Panc1 (cell line): ENCODE results near the gene NUDT4. TPM values are rescaled to one million over a fixed set of nuclear protein-coding genes. Genes with fewer than 3 reads are reported as not detected.

Experiments
- ATAC-seq: fragments of 200-7000 bp; cut with Tn5 transposase; 2 replicates; pipeline ENCODE4 v1.9.1; 2020; ENCODE audit warnings: mild to moderate bottlenecking, moderate library complexity
- BruUV-seq: library from RNA; stranded (reverse); fragments of 400-500 nt; replicated peaks from 2 replicates; lab custom pipeline; 2021; lab: Mats Ljungman, UMichigan
- CTCF ChIA-PET: fragments of 300-600 bp; sonication (Branson Sonifier 250); formaldehyde crosslinking; loops from one replicate; lab custom pipeline; 2022; ENCODE audit warnings: antibody characterized with exemption; lab: Charles Lee
- POLR2A ChIA-PET: fragments of 300-600 bp; sonication (Branson Sonifier 250); formaldehyde crosslinking; loops from one replicate; lab custom pipeline; 2022; ENCODE audit warnings: antibody characterized with exemption; lab: Charles Lee
- DNase-seq: peaks from one replicate; pipeline ENCODE4 v3.0.0-alpha.2; 2010; ENCODE audit warnings: low read depth, low spot score
- H3K27ac ChIP-seq: 2 replicates; pipeline ENCODE4 v1.5.1; 2011; ENCODE audit warnings: mild to moderate bottlenecking, low read length, inconsistent platforms
- H3K27me3 ChIP-seq: fragments of 200-500 bp; sonication (Bioruptor generic); 2 replicates; pipeline ENCODE4 v1.6.0; 2014; ENCODE audit warnings: low read length, inconsistent platforms; ENCODE audit not compliant: control insufficient read depth, insufficient read depth
- H3K36me3 ChIP-seq: fragments of 200-500 bp; sonication (Bioruptor generic); 2 replicates; pipeline ENCODE4 v1.5.1; 2014; ENCODE audit warnings: inconsistent platforms, mild to moderate bottlenecking, low read length, moderate library complexity; ENCODE audit not compliant: control insufficient read depth, insufficient read depth
- H3K4me1 ChIP-seq: 2 replicates; pipeline ENCODE4 v1.5.1; 2011; ENCODE audit warnings: inconsistent platforms, mild to moderate bottlenecking, low read length, moderate library complexity; ENCODE audit not compliant: control insufficient read depth, insufficient read depth
- H3K4me3 ChIP-seq, 2 experiments: 2 replicates each; pipeline ENCODE4 v1.5.1; 2011 to 2012; ENCODE audit warnings: low read depth in 2 of 2, low read length in 2 of 2, mild to moderate bottlenecking in 2 of 2, inconsistent platforms in 1 of 2, moderate library complexity in 1 of 2
- H3K9me3 ChIP-seq: fragments of 200-500 bp; sonication (Bioruptor generic); 2 replicates; pipeline ENCODE4 v1.5.1; 2014; ENCODE audit warnings: low read depth, mild to moderate bottlenecking, inconsistent platforms, low read length, moderate library complexity; ENCODE audit not compliant: control insufficient read depth, insufficient read depth
- POLR2AphosphoS5 ChIP-seq: IDR thresholded peaks from 2 replicates; pipeline ENCODE4 v1.6.1; 2012; ENCODE audit warnings: mild to moderate bottlenecking, low read depth, low read length, moderate library complexity
- SIN3A ChIP-seq: IDR thresholded peaks from 2 replicates; pipeline ENCODE4 v1.6.1; 2012; ENCODE audit warnings: low read depth, mild to moderate bottlenecking, low read length, moderate library complexity, borderline replicate concordance; ENCODE audit not compliant: insufficient read depth
- TCF7L2 ChIP-seq: IDR thresholded peaks from 2 replicates; pipeline ENCODE4 v1.6.1; 2011; ENCODE audit warnings: mild to moderate bottlenecking, low read depth, low read length, inconsistent platforms
- in situ Hi-C: cut with HindIII; loops from 2 replicates; pipeline ENCODE4 v1.10.0; 2016; ENCODE audit warnings: low sequenced_read_pairs, low pct_unique_long_range_greater_than_20kb
- intact Hi-C: fragments of 100-400 bp; cut with micrococcal nuclease; formaldehyde crosslinking; loops from one replicate; pipeline ENCODE4 v1.10.0; 2022; ENCODE audit not compliant: unreplicated experiment
- total RNA-seq: library from RNA; stranded (reverse); gene quantifications from one replicate; pipeline ENCODE4 v1.2.1, GENCODE V29; 2021; ENCODE audit not compliant: unreplicated experiment
- TF ChIP-seq, protein P1 (sequence below), 2 experiments: IDR thresholded peaks; 2 replicates each; pipeline ENCODE4 v1.6.1; 2011 to 2012; ENCODE audit warnings: low read depth in 2 of 2, control low read depth in 1 of 2, low read length in 1 of 2, mild to moderate bottlenecking in 1 of 2, moderate library complexity in 1 of 2; ENCODE audit not compliant: insufficient read depth in 1 of 2
- TF ChIP-seq, protein P2 (sequence below): fragments of 450-650 bp; IDR thresholded peaks from 2 replicates; pipeline ENCODE4 v1.5.1; 2017; ENCODE audit warnings: mild to moderate bottlenecking

The NUDT4 gene
- total RNA-seq, 1 experiment from 2014 or later = 45.7 TPM

DNA sequence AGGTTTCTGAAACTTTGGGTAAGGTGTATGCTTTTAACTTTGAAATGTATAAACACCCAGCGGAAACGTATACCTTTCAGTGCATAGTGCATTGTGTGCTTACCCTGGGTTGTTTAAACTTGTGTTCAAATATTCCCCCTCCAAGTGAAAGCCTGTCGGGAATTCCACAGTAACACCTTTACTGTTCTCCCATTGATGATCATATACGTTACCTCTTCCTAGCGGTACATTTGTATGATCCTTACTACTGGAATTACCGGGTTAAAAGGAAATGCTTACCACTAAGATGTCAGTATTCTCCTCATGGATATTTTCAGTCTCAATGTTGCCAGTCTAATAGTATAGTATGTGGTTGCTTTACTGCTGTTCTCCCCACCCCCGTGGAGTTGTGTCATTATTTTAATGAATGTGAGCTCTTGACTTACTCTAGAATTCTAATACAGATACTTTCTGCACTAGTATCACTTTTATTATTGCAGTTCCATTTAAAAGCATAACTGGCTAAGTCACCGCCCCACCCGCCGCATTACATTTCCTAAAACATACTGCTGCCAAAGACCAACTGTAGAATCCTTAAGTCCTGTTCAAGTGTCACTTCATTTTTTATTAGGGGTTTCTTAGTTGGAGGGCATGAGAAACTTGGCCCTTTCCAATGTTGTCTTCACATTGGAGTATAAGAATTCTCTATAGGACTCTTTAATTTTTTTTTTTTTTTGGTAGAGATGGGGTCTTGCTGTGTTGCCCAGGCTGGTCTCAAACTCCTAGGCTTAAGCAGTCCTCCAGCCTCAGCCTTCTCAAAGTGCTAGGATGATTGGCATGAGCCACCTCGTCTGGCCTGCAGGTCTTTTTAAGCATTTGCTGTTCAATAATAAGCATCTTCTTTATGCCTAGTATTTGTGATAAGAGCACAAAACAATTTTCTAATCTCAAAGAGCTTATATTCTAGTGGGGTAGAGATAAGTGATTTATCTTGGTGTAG lies 24.9 kb downstream of the NUDT4 start:
- Histone ChIP-seq H3K27me3 (no peaks in the 10 kb centered on the region), H3K9me3 (no peaks in the 10 kb centered on the region), H3K27ac (no peak overlapping the region), H3K4me3 (no peak overlapping the region), H3K4me1 (no peaks in the 10 kb centered on the region), H3K36me3 (peaks cover 2% of the 10 kb centered on the region; the same call in 1 of the 2 replicates)
- TF ChIP-seq SIN3A = no peak
- TF ChIP-seq, protein P1, sequence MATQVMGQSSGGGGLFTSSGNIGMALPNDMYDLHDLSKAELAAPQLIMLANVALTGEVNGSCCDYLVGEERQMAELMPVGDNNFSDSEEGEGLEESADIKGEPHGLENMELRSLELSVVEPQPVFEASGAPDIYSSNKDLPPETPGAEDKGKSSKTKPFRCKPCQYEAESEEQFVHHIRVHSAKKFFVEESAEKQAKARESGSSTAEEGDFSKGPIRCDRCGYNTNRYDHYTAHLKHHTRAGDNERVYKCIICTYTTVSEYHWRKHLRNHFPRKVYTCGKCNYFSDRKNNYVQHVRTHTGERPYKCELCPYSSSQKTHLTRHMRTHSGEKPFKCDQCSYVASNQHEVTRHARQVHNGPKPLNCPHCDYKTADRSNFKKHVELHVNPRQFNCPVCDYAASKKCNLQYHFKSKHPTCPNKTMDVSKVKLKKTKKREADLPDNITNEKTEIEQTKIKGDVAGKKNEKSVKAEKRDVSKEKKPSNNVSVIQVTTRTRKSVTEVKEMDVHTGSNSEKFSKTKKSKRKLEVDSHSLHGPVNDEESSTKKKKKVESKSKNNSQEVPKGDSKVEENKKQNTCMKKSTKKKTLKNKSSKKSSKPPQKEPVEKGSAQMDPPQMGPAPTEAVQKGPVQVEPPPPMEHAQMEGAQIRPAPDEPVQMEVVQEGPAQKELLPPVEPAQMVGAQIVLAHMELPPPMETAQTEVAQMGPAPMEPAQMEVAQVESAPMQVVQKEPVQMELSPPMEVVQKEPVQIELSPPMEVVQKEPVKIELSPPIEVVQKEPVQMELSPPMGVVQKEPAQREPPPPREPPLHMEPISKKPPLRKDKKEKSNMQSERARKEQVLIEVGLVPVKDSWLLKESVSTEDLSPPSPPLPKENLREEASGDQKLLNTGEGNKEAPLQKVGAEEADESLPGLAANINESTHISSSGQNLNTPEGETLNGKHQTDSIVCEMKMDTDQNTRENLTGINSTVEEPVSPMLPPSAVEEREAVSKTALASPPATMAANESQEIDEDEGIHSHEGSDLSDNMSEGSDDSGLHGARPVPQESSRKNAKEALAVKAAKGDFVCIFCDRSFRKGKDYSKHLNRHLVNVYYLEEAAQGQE (IDR thresholded peaks at IDR 0.05; ENCODE audit: insufficient read depth in 1 of 2, low read depth in 2 of 2, low read length in 1 of 2) = no peak
- no peak for TF ChIP-seq TCF7L2
- no peak; the same call in 1 of the 2 replicates for TF ChIP-seq POLR2AphosphoS5
- TF ChIP-seq, protein P2, sequence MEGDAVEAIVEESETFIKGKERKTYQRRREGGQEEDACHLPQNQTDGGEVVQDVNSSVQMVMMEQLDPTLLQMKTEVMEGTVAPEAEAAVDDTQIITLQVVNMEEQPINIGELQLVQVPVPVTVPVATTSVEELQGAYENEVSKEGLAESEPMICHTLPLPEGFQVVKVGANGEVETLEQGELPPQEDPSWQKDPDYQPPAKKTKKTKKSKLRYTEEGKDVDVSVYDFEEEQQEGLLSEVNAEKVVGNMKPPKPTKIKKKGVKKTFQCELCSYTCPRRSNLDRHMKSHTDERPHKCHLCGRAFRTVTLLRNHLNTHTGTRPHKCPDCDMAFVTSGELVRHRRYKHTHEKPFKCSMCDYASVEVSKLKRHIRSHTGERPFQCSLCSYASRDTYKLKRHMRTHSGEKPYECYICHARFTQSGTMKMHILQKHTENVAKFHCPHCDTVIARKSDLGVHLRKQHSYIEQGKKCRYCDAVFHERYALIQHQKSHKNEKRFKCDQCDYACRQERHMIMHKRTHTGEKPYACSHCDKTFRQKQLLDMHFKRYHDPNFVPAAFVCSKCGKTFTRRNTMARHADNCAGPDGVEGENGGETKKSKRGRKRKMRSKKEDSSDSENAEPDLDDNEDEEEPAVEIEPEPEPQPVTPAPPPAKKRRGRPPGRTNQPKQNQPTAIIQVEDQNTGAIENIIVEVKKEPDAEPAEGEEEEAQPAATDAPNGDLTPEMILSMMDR = no peak
- BruUV-seq = no TSS peak
- ATAC-seq (no peak), DNase-seq (no peak)
- ChIA-PET CTCF (no interaction called here), POLR2A (no interaction called here)
- in situ Hi-C loops (no loop called here), intact Hi-C loops (no loop called here)

DNA sequence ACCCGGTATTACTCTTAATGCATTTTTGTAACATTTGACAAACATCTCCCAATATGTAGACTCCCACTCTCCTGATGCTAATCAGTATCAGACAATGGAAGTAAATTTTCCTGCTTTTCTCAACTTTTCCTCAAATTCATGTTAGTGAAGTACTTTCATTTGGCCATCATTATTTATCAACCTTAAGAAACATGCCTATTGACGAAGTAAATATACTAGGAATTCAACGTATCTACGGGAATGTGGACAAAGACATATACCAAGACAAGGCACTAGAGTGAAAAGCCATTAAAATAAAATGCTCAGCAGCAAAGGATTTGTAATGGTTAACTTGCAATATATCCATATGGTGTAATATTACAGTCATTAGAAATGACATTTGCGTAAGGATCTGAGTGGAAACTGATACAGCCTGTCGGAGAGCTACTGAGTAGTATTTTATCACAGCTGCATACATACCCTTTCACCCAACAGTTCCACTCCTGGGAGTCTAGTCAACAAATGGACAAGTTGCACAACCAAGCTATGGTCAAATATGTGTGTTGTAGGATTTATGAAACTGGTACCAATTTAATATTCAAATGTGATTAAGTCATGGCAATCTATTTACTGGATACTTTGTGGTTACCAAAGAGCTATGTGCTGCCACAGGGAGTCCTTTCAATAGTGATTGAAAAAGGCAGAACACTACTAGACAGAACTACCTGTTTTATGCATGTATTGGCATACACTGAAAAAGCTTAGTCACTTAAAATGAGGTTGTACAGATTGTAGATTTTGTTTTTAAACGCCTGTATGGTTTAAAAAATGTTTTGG lies 26.5 kb downstream of the NUDT4 start:
- H3K36me3 ChIP-seq = peaks cover 3% of the 10 kb centered on the region; the same call in 1 of the 2 replicates
- no peaks in the 10 kb centered on the region for H3K9me3 ChIP-seq
- H3K27ac ChIP-seq = no peak overlapping the region
- ChIA-PET CTCF (no interaction called here), POLR2A (interaction anchor here (0.6 kb wide), 1 partner anchor 1313 kb away, joined by 3 read pairs; no protein-coding TSS in a partner anchor)
- no peak overlapping the region for H3K4me3 ChIP-seq
- in situ Hi-C loops (no loop called here), intact Hi-C loops (no loop called here)
- DNase-seq (no peak), ATAC-seq (no peak)
- BruUV-seq = no TSS peak
- H3K27me3 ChIP-seq = no peaks in the 10 kb centered on the region
- no peak for TF ChIP-seq SIN3A
- H3K4me1 ChIP-seq = peaks cover 2% of the 10 kb centered on the region; the same call in 1 of the 2 replicates
